GM18498 (cell line): ENCODE measurements around the gene CDK14.

Source experiments
- ATAC-seq: cut with Tn5 transposase; IDR thresholded peaks from one replicate; pipeline ENCODE4 v1.9.1; 2021; ENCODE audit warnings: mild to moderate bottlenecking, moderate library complexity; ENCODE audit not compliant: unreplicated experiment

The CDK14 gene

DNA sequence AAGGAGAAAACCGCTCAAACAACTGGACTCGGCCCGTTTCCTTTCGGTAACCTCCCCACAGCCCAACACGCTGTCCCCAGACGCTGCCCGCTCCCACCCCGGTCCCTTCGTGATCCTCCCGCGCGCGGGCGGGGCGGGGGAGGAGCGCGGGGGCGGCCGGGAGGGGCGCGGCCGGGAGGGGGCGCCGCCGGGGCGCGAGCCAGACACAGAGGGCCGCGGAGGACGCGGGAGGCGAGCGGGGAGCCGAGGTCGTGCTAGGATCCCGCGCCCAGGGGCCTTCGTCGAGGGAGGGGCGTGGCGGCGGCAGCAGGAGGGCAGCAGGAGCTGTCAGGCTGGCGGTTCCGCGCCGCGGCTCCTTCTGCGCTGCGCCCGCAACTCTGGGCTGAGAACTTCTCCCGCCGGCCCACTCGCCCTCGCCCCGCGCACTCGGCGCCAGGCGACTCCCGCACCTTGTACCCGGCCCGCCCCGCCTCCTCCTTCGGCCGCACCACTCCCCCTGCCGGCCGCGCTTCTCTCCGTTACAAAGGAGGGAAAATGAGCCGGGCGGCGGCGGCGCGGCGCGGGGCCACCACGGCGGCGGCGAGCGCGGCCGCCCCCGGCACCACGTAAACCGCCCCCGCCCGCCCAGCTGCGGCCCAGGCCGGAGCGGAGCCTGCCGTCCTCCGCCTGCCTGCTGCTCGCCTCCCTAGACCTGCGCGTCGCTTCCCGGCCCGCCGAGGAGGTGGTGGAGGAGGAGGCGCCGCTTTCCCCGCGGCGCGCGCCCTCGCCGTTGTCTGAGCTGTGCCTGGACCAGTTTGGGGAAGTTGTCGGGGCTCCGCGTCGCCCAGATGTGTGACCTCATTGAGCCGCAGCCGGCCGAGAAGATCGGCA, at the start of gene CDK14:
CDK14 (plus strand) TSS at position 521 of the 870 bp plus-strand sequence; CDS start at position 828, 307 bp downstream.
- ATAC-seq, result peak; percentile 72

DNA sequence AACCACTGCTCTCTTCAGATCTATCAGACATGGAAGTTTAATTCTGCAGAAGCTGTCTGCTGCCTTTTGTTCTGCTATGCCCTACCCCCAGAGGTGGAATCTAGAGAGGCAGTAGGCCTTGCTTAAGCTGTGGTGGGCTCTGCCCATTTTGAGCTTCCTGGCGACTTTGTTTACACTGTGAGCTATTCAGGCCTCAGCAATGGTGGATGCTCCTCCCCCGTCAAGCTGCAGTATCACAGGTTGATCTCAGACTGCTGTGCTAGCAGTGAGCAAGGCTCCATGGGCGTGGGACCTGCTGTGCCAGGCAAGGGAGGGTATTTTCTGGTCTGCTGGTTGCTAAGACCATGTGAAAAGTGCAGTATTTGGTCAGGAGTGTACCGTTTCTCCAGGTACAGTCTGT, 45.1 kb upstream of the CDK14 start:
- no peak for ATAC-seq

DNA sequence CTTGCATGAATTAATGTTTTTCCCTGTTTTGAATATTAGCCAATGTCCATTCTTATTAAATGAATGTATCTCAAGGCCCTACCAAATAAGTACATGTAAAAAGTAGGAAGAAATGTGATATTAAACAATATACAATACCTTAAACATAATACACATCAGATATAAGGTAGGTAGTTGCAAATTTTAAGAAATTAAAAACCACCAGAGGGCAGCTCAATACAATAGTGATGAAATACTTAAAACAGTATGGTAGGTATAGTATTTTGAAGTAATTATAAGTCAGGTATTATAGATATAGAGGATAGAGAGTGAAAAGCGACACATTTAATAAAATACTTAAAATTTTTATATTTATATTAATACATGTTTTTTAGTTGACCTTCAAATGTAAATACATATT, 43.6 kb upstream of the CDK14 start:
- ATAC-seq, result no peak

DNA sequence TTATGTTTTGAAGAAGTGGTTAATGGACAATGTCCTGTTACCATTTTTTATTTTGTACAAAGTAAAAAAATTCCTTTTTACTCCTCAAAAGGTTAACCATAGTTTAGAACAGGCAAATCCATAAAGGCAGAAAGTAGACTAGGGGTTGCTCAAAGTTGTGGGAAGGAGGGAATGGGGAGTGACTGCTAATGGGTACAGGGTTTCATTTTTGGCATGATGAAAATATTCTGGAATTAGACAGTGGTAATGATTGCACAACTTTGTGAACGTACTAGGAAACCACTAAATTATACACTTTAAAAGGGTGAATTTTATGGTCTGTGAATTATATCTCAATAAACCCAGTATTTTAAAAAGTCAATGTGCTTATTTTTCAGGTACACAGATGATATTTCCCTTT, 35.4 kb upstream of the CDK14 start:
- ATAC-seq, result no peak

DNA sequence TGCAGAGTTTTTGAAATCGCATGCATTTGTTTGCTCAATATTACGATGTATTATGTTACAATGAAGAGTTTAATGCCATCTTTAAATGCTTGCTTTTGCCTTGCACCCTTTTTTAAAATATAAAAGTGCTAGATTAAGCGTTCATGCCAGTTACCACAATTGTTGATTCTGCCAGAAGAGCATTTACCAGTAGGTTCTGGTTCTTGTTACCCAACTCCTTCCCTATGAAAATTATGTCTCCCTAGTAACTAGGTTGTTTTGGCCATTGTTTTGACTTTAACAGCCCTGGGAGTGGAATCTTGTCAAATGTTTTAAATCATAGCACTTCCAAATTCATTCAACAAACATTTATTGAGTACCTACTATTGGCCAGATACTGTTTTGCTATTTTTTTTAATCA, 32.8 kb upstream of the CDK14 start:
- no peak for ATAC-seq

DNA sequence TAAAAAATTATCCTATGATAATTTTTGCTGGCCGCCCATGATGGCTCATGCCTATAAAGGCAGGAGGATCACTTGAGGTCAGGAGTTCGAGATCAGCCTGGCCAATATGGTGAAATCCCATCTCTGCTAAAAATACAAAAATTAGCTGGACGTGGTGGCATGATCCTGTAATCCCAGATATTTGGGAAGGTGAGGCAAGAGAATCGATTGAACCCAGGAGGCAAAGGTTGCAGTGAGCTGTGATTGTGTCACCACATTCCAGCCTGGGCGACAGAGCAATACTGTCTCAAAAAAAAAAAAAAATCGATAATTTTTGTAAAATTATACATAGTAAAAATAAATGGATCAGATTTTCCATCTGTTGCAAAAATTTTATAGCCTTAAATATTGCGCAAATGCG, 31.7 kb upstream of the CDK14 start:
- ATAC-seq, result no peak

DNA sequence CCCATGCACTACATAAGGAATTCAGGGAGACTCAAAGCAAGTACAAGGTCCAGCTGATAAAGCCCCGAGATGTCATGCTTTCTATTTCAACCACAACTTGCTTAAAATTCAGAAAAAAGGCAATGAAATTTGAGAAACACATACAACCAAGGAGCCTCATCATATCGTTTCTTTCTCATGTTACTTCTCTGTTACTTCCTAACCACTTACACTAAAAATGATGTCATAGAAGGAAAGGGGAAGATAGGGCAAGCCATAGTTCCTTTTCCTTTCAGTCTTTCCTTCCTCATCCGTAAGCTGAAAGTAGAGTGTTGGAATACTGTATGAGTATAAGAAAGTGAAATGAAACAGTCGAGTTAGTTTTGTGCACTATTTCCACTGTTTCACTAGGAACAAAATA, 27.9 kb upstream of the CDK14 start:
- ATAC-seq, result no peak

DNA sequence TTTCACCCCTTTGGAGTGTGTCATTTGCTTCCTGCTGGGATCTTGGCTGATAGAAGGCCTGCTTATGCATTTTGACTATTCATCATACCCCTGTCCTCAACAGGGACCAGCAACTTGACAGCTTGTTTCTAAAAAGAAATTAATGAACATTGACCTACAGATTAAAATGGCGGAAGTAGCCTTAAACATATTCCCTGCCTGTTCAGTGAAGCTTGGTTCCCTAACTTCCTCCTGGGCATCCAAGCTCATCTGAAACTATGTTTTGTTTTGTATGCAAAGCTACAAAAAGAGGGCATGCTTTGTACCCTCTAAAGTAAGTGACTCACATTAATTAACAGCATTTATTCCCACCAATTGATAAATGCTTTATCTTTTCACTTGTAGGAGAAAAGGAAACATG, 26.8 kb upstream of the CDK14 start:
- no peak for ATAC-seq

DNA sequence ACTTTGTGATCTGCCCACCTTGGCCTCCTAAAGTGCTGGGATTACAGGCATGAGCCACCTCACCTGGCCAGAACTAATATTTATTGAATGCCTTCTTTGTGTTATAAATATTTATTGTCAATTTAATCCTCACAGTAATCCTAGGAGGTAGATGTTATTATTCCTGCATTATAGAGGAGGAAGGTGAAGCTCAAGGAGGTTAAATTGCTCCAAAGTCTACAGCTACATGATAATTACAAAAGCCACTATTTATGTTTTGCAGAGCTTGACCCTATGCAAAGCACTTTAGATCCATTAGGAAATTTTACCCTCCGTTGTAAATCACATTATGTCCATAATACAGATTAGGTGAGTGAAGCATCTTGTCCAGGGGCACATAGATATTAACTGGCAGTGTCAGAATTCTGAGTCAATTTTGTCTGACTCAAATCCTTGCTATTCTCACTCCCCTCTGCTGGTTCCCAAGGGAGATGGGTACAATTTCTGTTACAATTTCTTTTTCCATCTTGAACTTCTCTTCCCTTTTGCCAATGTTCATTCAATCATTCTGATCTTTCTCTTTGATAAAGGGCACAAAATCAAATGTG, 25.7 kb upstream of the CDK14 start:
- ATAC-seq, result no peak

DNA sequence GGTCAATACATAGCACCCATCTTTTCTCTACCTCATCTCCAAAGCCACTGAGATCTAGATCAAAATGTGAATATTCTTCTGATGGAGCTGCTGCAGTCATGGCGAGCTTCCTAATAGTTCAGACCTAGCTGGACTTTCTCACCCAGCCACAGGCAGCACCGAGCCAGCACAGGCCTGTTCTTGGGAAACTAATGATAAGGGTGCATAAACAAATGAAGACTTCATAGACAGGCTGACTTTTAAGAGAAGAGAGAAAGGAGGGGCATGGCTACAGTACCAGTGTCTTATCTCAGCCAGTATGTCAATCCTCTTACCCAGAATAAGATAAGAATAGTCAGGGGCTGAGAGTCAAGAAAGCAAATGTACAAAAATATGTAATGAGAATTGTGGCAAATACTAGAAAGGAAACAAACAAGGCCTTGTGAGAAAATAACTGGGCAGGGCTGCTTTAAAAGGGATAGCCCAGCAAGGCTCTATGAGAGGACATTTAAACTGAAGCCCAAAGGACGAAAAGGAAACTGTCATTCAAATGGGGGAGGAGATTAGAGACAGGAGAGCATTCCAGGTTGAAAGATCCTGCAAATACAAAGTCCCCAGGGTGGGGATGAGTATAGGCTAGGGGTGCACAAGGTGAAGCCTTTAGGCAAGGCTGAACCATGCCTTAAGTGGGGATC, 21.8 kb upstream of the CDK14 start:
- ATAC-seq, result no peak

DNA sequence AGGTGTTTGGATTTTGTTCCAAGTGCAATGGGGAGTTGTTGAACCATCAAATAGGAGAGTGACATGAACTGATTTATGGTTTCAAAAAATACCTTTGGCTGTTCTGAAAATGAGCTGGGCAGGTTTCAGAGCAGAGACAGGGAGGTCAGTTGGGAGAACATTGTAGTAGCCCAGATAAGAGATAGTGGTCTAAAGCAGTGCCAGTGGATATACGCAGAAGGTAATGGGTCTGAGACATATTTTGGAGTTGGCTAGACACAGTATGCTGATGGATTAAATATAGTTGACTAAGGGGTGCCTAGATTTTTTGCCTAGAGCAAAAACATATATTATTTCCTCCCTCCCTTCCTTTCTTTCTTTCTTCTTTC, 21.3 kb upstream of the CDK14 start:
- no peak for ATAC-seq

DNA sequence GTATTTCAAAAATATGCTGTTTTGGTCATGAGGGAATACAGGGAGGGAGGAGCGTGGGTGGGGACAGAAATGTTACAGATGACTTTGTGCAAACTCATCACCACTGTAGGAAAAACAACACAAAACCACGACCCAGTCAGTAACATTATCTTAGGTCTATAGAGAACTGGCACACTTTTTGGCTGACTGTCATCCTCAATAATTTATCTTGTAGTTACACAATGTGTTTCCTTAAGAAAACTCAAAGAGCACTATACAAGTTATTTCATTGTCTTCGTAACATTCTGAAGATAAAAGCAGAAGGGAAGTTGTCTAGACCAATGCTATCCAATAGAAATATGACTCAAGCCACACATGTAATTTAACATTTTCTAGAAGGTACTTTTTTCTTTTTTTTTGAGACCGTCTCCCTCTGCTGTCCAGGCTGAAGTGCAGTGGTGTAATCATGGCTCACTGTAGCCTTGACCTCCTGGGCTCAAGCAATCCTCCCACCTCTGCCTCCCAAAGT, 16.9 kb upstream of the CDK14 start:
- no peak for ATAC-seq

DNA sequence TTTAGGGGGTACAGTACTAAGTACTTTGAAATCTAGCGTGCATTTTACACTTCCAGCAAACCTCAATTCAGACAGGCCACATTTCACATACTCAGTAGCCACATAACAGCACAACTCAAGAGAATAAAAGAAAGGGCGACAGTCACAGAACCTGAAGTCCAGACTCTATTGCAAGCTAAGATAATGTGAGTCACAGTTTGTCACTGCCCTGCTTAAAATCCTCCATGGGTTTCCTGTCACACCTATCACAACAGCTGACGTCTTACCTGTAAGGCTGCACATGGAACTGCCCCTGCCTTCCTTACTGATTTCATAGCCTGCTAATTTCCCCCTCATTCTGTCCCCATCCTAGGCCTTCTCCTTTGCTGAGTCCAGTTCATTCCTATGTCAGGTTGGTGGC, 16.1 kb upstream of the CDK14 start:
- ATAC-seq, result no peak

DNA sequence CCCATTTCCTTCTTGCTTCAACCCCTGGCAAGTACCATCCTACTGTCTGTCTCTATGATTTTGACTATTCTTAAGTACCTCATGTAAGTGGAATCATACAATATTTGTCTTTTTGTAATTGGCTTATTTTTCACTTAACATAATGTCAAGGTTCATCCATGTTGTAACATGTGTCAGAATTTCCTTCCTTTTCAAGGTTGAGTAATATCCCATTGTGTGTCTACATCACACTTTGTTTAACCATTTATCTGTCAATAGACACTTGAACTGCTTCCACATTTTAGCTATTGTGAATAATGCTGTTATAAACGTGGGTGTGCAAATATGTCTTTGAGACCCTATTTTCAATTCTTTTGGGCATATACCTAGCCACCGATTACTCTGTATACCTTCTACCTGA, 14.0 kb upstream of the CDK14 start:
- no peak for ATAC-seq

DNA sequence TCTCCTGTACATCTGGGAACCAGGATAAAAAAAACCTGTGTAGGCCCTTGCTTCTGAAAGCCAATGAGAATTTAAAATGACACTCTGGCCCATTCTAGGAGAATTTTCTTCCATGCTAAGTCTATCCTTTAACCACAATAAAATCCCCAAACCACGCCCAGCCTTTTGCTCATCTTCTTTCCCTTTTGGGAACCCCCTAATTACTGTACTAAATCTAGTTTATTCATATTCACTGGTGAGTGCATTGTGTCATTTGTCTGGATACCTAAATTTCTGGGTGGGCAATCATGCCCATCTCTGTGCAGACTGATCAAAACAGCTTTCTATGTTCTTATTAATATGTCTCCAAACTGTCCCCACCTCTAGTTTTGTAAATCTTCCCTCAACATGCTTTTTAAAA, 11.7 kb upstream of the CDK14 start:
- no peak for ATAC-seq

DNA sequence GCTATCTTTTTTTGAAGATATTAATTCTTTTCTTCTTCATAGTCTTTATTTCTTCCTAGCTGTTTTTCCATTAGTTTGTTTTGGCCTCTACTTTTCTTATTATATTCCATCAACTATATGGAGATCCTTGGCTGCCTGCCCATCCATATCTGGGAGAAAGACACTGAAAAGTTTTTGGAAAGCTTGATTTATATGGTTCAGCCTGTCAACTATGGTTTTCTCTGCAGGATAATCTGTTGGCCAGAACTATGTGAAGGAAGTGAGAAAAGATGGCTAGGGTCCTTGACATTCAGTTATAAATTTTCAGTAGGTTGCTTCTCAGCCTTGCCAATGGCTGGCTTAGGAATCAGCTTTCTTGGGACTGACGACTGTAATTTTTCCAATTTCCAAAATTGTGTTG, 10.0 kb upstream of the CDK14 start:
- no peak for ATAC-seq

DNA sequence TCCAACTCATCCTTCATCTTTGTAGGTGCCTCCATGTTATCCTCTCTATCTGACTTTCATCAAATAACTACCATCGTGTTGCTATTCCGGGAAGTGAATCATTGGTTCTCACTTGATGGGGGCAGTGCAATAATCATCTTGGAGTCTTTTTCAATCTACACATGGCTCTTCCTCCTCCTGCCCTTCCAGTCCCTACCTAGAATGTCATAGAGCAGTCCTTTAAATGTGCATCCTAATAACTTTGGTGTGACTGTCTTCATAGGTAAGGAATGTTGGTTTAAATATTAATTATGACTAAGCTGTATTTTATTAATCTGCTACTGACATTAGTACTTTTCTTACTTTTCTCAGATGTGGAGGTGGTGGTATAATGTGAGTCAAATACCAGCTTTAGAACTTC, 8.4 kb upstream of the CDK14 start:
- ATAC-seq, result no peak

DNA sequence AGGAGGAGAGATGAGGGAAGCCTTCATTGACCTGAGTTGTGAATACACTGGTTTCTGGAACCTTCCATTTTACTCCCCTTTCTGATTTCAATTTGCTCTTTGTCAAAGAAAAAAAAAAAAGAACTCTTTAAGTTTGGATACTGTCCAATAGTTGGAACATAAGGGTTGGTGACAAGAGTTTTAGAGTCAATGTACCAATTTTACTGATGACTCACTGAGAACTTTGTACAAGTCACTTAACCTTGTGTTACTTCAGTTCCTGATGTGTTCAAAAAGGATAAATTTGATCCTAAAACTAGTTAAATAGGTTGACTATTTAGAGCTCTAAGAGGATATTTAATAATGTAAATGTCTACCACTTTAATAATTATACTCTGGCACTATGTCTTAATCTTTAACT, 4.1 kb upstream of the CDK14 start:
- no peak for ATAC-seq

DNA sequence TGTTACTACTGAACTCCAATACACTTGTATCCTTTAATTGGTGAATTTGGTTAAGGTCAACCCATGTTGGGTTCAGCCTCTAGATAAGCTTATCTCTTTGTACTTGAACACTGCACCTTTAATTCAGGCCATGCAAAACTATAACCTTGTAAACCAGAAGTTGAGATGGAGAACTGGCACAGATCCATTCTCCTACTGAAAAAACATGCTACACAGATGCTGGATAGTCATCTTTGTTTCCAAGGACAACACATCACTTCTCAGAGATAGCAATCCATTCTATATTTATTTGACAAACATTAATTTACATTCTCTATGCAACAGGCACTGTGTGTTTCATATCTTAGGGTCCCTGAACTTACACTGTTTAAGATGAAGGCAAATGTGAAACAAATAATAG, 2.9 kb upstream of the CDK14 start:
- no peak for ATAC-seq

DNA sequence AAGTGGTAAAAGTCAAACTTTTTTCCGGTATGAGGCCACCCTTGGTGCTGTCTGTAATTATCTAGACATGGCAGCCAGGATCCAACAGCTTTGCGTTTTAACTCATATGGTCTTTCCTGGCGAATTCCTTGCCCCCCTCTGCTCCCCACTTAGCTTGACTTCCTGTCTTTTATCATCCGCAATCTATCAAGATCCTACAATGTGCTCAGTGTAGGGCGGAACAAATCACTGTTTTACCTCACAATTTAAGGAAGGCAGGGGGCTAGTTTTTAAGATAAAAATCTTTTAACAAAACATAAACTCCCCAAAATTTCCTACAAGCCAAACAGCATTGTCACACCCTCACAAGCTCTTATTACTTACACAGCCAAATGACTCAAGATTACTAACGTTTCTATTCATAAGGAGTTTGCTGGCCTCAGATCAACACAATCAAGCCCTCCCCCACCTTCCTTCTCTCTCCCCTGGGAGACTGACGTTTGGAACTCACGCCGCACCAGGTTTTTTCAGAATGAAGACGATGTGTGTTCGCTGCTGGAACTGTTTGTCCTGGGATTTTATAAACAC, 1.3 kb upstream of the CDK14 start:
- no peak for ATAC-seq

DNA sequence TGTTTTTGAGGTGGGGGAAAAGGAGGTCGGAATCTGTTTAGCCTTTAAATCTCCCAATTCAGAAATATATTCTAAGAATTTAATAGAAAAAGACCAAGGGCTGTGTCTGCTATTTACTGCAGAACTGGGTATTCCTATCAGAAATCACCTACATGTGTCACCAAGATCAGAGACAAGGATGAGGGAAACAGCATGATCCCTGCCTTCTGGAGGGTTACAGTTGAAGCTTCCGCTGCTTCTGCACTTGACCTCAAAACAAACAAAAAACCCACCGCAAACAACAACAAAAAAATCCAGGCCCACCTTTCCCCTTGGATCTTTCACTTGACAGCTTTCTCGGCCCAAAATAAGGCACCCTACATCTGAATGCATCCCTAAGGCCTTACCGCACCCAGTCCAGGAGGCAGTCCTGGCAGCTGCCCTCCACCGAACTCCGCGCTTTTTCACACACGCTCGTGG, 750 bp upstream of the CDK14 start:
- ATAC-seq, result no peak
